ENCODE data around the gene FAM78A.
A peak's percentile ranks its signal among the peaks of the same experiment; 100 is the strongest.

FAM78A gene, protein sequence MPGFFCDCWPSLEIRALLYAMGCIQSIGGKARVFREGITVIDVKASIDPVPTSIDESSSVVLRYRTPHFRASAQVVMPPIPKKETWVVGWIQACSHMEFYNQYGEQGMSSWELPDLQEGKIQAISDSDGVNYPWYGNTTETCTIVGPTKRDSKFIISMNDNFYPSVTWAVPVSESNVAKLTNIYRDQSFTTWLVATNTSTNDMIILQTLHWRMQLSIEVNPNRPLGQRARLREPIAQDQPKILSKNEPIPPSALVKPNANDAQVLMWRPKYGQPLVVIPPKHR

DNA sequence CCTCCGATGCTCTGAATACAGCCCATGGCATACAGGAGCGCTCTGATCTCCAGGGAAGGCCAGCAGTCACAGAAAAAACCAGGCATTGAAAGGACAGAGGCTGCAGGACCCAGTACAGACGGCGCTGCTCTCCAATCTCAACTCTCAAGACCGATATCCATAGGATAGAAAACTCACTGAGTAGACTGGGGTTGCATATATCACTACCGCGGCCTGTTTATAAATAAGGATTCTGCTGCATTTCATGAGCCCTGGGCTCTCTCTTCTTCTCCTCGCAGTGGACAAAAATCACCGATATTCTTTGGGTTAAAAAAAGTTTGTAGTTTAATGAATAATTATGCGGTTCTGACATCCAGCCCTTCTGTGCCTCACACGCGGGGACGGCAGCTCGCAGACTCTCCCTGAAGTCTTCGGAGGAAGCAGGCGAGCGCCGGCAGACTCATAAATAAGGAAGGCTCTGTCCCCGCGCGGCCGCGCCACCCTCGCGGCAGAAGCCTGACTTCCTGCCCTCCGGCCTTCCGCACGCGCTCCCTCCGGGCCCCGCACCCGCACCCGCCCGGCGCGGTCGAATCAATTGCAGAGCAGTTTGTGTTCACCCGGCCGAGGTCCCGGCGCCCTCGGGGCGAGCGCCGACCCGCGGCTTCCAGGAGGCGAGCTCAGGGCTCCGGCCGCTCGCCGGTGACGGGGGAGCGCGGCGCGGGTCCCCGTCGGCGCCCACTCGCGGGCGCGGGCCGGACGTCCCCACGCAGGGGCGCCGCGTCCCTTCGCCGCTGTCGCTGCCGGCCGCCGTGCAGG lies at the start of gene FAM78A:
TSS of gene FAM78A (minus strand) at position 417 of the 795 bp plus-strand sequence. CDS start at position 86, 331 bp downstream.
- peak; percentile 59 for DNase-seq

DNA sequence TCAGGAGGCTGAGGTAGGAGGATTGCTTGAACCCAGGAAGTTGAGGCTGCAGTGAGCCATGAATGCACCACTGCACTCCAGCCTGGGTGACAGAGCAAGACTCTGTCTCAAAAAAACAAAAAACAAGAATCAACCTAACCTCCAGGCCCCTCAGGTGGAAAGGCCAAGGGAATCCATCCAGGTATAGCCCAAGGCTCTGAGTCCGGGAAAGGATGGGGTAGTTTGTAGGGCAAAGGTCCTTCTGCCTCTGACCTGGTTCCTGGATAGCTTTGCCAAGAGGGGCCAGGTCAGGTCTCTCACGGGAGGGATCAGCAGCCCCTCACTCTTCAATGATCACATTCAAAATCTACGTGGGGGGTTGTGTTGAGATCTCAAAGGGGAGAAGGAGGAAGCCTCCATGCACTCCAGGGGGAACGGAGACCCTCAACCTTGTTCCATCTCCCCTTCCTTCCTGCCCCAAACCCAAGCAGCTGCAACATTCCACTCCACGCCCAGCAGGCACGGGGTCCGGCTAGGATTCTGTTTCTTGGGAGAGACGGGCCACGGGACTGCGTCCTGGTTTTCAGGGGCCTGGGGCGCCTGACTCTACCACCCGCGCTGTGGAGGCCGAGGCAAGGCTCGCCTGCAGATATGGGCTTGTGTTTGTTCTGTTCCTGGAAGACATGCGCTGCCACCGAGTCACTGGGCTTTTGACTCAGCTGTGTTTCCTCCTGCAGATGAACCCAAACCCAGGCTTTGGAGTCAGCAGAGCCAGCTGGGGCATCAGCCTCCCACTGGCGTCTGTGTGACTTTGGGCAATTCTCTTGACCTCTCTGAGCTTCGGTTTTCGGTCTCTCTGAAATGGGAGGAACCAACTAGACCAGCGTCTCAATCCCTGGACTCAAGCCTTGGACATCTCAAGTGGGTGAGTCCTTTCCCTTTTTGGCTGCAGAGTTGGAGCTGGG lies 48.7 kb upstream of the FAM78A start:
- no peak for DNase-seq

DNA sequence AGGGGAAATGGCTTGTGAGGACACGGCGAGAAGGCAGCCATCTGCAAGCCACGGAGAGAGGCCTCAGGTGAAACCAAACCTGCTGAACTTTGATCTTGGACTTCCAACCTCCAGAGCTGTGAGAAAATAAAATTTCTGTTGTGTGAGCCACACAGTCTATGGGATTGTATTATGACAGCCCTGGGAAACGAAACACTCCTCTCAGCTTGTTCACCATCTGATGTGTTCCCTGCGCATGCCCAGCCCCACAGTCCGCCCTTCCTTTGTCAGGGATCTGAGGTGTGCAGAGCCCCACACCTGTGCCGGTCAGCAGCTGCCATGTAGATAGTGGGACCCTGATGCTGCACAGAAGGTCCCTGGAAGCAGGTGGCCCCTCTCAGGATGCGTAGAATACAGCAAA lies 47.3 kb upstream of the FAM78A start:
- no peak for DNase-seq

DNA sequence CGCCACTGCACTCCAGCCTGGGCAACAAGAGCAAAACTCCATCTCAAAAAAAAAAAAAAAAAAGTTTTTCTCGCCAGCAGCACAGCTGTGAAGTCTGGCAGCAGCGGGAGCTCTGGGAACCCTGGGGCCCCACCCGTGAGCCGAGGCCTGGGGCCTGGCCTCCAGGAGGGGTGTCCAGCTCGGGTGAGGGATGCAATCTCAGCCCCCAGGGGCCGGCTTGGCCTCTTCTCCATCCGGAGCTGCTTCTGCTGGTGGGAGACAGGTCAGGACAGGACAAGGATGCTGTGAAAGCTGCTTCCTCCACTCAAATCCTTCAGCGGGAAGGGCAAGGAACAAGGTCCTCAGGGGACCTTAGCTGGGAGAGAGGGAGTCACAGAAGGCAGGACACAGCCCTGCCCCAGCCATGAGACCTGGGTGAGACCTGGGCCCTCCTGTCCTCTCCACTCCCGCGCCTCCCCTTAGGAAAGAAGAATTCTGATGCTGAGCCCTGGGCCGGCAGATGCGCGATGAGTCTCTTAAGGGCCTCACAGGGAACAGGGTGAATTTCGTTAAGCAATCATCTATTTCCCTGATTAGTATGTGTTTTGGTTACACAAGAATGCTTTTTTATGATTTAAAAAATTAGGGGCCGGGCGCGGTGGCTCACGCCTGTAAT lies 43.8 kb upstream of the FAM78A start:
- DNase-seq, result no peak

DNA sequence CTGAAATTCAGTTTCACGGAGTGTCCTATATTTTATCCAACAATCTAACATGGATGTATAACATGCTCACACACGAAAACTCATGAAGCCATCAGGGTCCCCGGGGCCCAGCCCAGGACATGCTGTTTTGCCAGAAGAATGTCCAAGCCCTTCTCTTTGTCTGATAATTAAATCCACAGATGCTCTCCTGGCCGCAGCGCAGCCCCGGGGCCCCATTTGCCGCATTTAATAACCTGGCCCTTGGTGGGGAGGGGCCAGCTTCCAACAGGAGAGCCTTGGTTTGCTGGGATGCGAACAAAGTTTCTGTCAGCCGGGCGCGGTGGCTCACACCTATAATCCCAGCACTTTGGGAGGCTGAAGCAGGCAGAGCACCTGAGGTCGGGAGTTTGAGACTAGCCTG lies 43.2 kb upstream of the FAM78A start:
- DNase-seq, result no peak

DNA sequence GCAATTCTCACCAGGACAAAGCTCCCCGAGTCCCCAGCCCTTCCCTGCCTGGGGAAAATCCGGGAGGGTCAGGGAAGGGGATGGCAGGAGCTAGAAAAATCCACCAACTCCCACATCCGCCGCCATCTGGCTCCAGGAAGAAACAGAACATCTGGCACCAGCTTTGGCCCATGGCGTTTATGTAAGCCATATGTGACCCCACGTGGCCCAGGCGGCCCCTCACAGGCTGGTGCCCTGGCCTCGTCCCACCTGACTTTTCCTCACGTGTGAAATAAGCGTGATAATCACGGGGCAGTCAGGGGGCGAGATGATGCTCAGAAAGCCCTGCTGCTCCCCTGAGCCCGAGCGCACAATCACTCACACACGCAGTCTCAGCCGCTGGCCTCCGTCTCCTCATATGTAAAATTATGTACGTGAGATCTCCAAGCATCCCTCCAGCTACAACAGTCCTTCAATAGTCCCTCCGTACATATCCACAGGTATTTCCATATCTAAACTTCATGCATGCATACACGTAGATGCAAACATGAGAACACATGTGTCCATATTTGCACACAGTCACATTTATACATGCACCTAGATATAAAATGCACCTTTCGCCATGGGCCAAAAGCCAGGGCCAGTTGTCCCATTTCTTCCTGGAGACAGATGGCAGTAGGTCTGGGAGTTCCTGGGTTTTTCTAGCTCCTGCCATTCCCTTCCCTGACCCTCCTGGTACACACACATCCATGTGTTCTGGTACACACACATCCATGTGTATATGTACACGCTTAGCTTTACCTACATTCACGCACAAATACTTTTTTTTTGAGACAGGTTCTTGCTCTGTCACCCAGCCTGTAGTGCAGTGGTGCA lies 42.1 kb upstream of the FAM78A start:
- DNase-seq, result no peak

DNA sequence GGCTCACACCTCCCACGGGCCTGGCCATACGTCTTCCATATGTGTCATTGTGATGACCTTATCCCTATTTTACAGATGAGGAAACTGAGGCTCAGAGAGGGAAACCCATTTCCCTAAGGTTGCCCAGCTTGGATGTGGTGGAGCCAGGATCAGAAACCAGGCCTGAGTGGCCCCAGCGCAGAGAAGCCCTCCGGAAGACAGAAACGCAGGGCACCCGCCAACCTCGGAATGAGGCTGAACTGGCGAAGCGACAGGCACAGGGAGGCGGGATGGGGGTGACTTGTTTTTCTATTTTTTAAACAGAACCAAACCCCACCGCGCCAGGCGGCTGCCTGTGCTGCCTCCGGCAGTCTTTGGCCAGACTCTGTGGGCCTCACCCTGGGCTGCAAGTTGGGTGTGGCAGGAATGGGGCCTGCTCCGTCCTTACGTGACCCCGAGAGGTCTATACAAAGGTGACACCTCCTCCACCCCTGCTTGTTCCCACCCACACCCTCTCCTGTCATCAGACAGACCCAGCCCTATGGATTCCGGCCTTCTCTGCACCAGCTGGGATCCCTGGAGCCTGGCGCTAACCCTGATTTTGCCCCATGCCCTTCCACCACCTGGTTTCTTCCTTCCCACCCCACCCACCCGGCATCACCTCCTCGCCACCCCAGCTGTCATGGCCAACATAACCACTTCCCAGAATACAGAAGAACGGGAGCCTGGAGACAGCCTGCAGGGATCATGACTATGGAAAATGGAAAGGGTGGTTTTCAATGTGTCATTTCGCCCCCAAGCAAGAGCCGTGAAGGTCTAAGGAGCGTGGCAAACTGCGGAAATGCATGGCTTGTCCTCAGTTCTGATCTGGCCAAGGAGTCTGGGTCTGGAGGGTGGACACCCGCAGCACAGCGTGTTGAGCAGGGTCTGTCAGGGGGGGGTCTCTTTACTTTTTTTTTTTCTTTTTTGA lies 36.8 kb upstream of the FAM78A start:
- DNase-seq, result no peak

DNA sequence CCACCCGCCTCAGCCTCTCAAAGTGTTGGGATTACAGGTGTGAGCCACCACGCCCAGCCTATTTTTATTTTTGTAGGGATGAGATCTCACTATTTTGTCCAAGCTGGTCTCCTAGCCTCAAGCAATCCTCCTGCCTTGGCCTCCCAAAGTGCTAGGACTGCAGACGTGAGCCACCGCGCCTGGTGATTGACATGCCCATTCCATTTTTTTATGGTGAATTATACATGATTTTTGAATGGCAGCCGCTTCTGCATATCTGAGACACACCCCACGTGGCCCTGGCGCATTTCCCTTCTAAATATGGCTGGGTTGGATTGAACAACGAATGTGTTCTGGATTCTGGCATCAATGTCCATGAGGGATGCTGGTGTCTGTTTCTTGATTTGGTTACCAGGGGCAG lies 35.9 kb upstream of the FAM78A start:
- DNase-seq, result no peak

DNA sequence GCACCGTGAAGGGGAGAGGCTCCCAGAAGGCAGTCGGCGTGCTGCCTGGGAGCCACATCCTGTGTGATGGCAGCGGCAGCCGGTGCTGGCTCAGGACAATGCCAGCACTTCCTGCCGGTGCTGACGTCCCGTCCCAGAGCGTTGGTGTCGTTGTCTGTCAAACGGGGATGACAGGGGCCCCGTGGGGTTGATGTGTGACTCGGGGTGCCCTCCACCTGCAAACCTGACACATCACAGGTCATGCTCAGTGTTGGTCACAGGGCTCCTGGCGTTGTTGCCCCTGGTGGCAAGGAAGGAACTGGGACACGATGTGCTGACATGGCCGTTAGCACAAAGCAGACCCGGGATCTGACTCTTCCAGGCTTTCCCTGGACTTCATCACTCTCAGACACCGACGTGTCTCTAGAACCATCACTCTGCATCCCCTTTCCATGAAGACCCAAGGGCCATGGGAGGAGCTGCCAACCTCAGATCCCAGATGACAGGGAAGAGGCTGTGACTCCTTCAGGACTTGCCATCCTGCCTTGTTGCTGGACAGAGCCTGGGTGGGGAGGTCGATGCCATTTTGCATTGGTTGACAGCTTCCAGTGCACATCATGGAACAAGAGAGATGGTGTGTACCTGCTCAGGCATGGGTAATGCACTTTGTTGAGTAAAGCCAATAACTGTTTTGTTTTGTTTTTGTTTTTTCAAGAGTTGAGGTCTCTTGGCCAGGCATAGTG lies 34.7 kb upstream of the FAM78A start:
- DNase-seq, result peak; percentile 54

DNA sequence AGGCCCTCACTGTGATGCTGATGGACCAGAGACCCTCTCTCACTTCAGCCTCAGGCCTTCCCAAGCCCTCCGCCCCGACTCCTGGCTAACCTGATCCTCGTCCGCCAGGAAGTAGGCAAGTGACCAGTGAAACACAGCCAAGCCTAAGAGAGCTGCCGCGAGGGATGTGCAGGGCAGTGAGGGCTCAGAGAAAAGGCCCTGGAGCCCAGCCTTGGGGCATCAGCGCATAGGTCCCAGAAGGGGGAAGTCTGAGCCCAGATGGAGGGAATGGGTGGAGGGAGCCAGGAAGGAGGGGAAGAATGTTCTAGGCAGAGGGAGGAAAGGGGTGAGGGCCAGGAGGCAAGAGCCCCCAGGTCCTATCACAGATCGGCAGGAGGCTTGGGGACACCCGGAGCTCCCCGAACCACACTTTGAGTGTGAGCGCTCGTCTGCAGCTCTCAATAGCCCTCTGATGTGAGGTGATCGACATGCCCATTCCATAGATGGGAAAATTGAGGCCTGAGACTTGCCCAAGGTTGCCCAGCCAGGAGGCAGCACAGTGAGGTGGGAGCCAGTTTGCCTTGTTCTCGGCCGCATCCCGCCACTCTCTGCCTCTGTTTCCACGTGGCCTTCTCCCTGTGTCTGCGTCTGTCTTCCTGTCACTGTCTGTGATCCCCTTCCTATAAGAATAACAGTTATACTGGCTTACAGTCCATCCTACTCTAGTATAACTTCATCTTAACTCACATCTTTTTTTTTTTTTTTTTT lies 33.4 kb upstream of the FAM78A start:
- DNase-seq, result no peak

DNA sequence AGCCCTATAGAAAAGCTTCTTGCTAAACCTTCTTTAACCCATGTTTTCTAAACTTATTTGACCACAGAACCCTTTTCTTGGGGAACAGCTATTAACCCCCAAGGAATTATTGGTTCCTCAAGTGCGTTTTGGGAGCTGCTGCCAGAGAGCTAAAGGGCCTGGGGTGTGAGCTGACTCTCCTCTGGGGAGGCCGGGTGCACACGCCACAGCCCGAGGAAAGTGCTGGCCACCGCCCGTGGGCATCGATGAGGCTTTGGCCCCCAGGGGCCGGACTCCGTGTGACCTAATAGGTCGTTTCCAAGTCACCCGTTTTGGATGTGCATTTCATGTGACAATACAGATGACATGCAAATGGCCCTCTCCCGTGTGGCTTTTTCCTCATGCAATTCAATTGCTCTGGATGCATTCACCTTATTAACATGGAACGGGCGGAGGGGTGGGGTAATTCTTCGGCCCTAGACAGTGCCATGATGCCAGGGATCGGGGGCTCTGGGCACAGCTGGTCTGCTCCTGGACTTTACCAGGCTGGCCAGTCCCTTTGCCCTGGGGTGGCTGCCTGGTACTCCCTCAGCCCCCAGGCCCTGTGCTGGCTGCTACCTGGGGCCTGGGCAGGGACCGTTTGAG lies 32.7 kb upstream of the FAM78A start:
- no peak for DNase-seq

DNA sequence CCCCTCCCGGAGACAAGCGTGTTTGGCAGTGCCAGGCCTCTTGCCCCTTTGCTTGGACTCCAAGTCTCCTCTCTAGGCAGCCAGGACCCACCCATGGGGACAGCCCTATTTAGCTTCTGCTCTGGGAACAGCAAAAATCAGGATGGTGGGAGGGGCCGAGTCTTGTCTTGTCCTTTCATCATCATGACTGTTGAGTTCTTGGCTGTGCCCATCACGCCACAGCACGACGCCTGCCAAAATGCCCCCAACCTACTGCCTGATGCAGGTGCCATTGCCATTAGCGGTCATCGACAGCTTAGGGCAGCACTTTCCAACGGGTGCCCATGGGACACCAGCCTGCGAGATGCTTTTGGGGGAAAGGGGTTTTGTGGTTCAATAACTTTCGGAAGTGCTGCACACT lies 32.1 kb upstream of the FAM78A start:
- DNase-seq, result no peak

DNA sequence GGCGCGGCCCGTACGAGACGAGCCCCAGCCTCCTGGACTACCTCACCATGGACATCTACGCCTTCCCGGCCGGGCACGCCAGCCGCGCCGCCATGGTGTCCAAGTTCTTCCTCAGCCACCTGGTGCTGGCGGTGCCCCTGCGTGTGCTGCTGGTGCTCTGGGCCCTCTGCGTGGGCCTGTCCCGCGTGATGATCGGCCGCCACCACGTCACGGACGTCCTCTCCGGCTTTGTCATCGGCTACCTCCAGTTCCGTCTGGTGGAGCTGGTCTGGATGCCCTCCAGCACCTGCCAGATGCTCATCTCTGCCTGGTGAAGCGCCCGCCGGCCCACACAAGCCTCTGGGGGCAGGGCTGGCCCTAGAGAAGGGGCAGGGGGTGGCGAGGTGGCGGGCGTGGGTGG lies 31.7 kb upstream of the FAM78A start:
- DNase-seq, result no peak

DNA sequence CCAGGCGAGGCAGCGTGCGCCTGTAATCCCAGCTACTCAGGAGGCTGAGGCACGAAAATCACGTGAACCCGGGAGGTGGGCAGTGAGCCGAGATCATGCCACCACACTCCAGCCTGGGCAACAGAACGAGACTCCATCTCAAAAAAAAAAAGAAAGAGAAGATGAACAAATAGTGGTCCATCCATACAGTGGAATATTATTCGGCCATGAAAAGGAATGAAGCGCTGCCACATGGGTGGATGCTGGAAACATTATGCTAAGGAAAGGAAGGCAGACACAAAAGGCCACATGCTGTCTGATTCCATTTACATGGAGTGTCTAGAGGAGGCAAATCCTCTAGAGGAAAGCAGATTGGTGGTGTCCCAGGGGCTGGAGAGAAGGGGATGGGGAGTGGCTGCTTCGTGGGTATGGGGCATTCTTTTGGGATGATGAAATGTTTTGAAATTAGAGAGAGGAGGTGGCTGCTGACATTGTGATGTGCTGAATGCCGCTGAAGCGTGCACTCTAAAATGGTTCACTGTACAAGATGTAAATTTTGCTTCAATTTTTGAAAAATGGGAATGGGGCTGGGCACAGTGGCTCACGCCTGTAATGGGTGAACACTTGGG lies 30.2 kb upstream of the FAM78A start:
- no peak for DNase-seq

DNA sequence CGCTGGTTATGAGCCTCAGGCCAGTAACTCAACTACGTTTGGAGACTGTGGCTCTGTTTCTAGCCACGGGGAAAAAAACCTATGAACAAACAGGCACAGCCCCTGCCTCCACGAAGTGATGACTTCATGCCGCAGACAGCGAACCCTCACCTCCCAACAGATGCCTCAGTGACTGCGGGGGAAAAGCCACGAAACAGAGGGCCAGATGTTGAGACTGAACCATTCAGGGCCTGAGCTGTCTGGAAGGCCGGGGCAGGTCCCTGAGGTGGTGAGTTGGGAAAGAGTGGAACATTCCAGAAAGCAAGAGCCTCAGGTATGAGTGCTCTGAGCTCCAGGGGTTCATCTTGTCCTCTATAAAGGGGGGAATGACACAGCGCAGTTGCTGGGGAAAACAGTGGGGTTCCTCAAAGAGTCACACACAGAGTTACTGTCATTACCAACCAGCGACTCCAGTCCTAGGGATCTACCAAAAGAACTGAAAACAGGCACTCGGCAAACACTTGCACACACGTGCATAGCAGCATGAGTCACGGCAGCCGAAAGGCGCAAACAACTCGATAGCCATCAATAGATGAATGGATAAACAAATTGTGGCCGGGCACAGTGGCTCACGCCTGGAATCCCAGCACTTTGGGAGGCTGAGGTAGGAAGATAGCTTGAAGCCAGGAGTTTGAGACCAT lies 28.5 kb upstream of the FAM78A start:
- no peak for DNase-seq

DNA sequence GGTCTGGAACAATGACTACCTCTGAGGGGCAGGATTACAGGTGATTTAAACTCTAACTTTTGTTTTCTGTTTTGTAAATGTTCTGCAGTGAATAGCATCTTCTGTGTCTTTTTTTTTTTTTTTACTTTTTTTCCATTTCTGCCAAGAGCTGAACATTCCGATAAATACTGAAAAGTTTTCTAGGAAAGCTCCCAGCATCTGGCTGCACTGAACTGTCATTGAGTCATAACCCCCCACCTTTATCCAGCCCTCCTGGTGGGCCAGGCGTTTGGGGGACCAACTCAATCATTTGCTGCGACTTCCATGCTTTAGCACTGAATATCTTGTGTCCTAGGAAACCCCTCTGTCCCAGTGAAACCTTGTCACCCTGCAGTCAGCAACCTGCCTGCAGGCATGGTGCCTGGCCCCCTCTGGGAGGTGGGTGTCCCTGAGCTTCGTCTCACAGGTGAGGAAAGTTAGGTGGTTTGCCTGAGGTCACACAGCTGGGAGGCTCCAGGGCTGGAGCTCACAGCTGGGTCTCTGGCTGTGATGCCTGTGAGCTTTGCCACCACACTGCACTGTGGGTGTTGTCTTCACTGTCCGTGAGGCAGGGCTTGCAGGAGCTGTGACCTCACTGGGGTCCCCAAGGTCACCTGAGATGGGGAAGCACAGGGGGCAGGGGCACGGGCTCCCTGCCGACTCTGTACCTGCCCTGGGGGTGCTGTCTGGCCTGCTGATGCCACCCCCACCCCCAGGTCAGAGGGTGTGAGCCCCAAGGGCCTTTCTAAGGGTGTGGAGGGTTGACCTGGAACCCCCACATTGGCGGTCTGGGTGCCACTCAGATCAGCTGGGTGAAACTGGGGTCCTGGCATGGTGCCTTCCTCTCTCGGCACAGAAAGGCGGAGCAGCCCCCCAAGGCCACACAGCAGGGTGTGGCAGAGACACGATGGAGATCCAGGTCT lies 27.3 kb upstream of the FAM78A start:
- DNase-seq, result no peak

Data from stimulated activated CD4-positive, alpha-beta T cell treated with anti-CD3 and anti-CD28 coated beads, Interleukin-4, amount 100 ng/mL, for 1 hour (primary cell).